MM.1S (cell line): Measurements from ENCODE around the gene HEBP1.

Experiments used
- DNase-seq: peaks from one replicate; pipeline ENCODE4 v3.0.0-alpha.2; 2015
- H2AFZ ChIP-seq: fragments of 300-600 bp; sonication (generic); 2 replicates; pipeline ENCODE4 v1.6.0; 2016; ENCODE audit warnings: antibody characterized with exemption, low read length
- H3F3A ChIP-seq: fragments of 300-600 bp; sonication (generic); 2 replicates; pipeline ENCODE4 v1.6.1; 2016; ENCODE audit warnings: mild to moderate bottlenecking, antibody characterized with exemption, low read length, moderate library complexity, mixed read lengths; ENCODE audit not compliant: insufficient read depth
- H3K27ac ChIP-seq: fragments of 300-600 bp; sonication (generic); 2 replicates; pipeline ENCODE4 v1.5.1; 2016; ENCODE audit warnings: mild to moderate bottlenecking, low read length
- H3K27me3 ChIP-seq: fragments of 300-600 bp; sonication (generic); replicated peaks from 2 replicates; pipeline ENCODE4 v1.6.0; 2016; ENCODE audit warnings: low read length; ENCODE audit not compliant: insufficient read depth
- H3K36me3 ChIP-seq: fragments of 300-600 bp; sonication (generic); replicated peaks from 2 replicates; pipeline ENCODE4 v1.6.1; 2016; ENCODE audit warnings: mild to moderate bottlenecking, low read length, mixed read lengths; ENCODE audit not compliant: insufficient read depth
- H3K4me1 ChIP-seq: fragments of 300-600 bp; sonication (generic); 2 replicates; pipeline ENCODE4 v1.6.1; 2016; ENCODE audit warnings: low read length, mixed read lengths
- H3K4me2 ChIP-seq: fragments of 300-600 bp; sonication (generic); 2 replicates; pipeline ENCODE4 v1.6.0; 2016; ENCODE audit warnings: low read depth, low read length
- H3K4me3 ChIP-seq: fragments of 300-600 bp; sonication (generic); 2 replicates; pipeline ENCODE4 v1.5.1; 2016; ENCODE audit warnings: low read length, mixed read lengths
- H3K79me2 ChIP-seq: fragments of 300-600 bp; sonication (generic); 2 replicates; pipeline ENCODE4 v1.6.1; 2016; ENCODE audit warnings: mixed run types, low read length, mixed read lengths
- H3K9ac ChIP-seq: fragments of 300-600 bp; sonication (generic); 2 replicates; pipeline ENCODE4 v1.6.1; 2016; ENCODE audit warnings: low read length, mixed read lengths
- H3K9me2 ChIP-seq: fragments of 300-600 bp; sonication (generic); replicated peaks from 2 replicates; pipeline ENCODE4 v1.6.1; 2016; ENCODE audit warnings: mild to moderate bottlenecking, low read length, mixed read lengths; ENCODE audit not compliant: insufficient read depth
- H3K9me3 ChIP-seq: fragments of 300-600 bp; sonication (generic); replicated peaks from 2 replicates; pipeline ENCODE4 v1.6.1; 2016; ENCODE audit warnings: mild to moderate bottlenecking, low read length, mixed read lengths; ENCODE audit not compliant: insufficient read depth
- H4K20me1 ChIP-seq: fragments of 300-600 bp; sonication (generic); 2 replicates; pipeline ENCODE4 v1.6.1; 2016; ENCODE audit warnings: mild to moderate bottlenecking, low read length, moderate library complexity, mixed read lengths; ENCODE audit not compliant: insufficient read depth
- EZH2 ChIP-seq: fragments of 300-600 bp; sonication (generic); optimal IDR thresholded peaks from 2 replicates; pipeline ENCODE3; 2017; ENCODE audit warnings: low read depth, mild to moderate bottlenecking, antibody characterized with exemption, low read length, mixed read lengths
- EZH2phosphoT487 ChIP-seq: fragments of 300-600 bp; sonication (generic); IDR thresholded peaks from 2 replicates; pipeline ENCODE4 v1.6.1; 2018; ENCODE audit warnings: antibody characterized with exemption, low read length
- TF ChIP-seq, protein P1 (sequence below): fragments of 300-600 bp; sonication (generic); IDR thresholded peaks from 2 replicates; pipeline ENCODE4 v1.5.1; 2016; ENCODE audit warnings: antibody characterized with exemption, low read length, mixed read lengths

HEBP1 gene

DNA sequence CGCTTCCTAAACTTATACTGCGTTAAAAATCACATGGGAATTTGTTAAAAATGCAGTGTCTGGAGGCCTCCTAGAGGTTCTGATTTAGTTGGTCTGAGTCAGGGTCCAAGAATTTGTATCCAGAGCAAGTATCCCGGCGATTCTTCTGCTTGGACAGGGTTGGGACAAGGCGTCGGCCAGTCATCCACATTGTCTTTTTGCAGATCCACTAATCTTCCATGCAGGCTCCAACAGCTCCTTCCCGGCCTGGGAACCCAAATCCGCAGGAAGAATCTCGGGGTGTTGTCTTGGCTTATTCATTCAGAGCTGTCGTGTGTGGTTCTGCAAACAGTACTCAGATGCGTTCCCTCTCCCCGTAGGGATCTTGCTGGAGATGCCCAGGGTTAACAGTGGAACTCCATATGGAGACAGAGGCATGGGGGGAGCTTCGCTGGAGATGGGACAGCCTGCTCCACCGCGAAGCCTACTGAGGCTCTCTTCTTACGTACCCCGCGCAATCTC lies 73.4 kb downstream of the HEBP1 start:
- no peak for DNase-seq
- no peaks in the 10 kb centered on the region for H4K20me1 ChIP-seq

DNA sequence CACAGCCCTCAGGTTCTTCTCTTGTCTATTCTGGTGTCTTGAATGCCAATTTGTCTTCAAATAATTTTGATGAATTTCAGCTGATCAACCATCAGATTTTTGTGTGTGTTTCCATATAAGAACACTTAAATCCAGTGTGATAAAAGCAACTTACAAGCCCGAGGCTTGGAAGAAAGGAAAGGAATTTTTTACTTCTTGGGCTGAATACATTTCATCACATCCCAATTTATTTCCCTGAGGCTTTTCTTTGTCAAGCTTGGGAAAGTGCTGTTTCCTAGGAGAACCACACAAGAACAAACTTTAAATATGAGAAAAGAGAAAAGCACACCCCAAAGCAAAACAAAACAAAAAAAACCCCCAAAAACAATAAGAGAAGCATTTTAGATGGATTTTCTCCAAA lies 74.7 kb downstream of the HEBP1 start:
- no peaks in the 10 kb centered on the region for H3F3A ChIP-seq
- H3K9me3 ChIP-seq, result no peaks in the 10 kb centered on the region
- DNase-seq, result no peak
- no peak overlapping the region for H3K4me3 ChIP-seq
- no peaks in the 10 kb centered on the region for H3K27me3 ChIP-seq
- H3K4me2 ChIP-seq, result no peak overlapping the region
- TF ChIP-seq EZH2phosphoT487 (no peak), EZH2 (no peak)
- TF ChIP-seq, protein P1, sequence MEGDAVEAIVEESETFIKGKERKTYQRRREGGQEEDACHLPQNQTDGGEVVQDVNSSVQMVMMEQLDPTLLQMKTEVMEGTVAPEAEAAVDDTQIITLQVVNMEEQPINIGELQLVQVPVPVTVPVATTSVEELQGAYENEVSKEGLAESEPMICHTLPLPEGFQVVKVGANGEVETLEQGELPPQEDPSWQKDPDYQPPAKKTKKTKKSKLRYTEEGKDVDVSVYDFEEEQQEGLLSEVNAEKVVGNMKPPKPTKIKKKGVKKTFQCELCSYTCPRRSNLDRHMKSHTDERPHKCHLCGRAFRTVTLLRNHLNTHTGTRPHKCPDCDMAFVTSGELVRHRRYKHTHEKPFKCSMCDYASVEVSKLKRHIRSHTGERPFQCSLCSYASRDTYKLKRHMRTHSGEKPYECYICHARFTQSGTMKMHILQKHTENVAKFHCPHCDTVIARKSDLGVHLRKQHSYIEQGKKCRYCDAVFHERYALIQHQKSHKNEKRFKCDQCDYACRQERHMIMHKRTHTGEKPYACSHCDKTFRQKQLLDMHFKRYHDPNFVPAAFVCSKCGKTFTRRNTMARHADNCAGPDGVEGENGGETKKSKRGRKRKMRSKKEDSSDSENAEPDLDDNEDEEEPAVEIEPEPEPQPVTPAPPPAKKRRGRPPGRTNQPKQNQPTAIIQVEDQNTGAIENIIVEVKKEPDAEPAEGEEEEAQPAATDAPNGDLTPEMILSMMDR, result no peak
- no peaks in the 10 kb centered on the region for H3K36me3 ChIP-seq
- no peaks in the 10 kb centered on the region for H3K4me1 ChIP-seq
- no peak overlapping the region for H2AFZ ChIP-seq
- no peak overlapping the region for H3K9ac ChIP-seq
- no peaks in the 10 kb centered on the region for H3K79me2 ChIP-seq
- no peaks in the 10 kb centered on the region for H4K20me1 ChIP-seq
- no peak overlapping the region for H3K27ac ChIP-seq
- H3K9me2 ChIP-seq, result no peaks in the 10 kb centered on the region

More for the DNA sequence above, 73.4 kb downstream of the HEBP1 start:
- no peaks in the 10 kb centered on the region for H3F3A ChIP-seq
- H3K27ac ChIP-seq, result no peak overlapping the region
- H3K4me2 ChIP-seq, result no peak overlapping the region
- H3K4me3 ChIP-seq, result no peak overlapping the region
- no peaks in the 10 kb centered on the region for H3K9me2 ChIP-seq
- no peaks in the 10 kb centered on the region for H3K9me3 ChIP-seq
- H3K4me1 ChIP-seq, result no peaks in the 10 kb centered on the region
- H3K79me2 ChIP-seq, result no peaks in the 10 kb centered on the region
- TF ChIP-seq, protein P1, result no peak
- TF ChIP-seq EZH2 (no peak), EZH2phosphoT487 (no peak)
- H3K27me3 ChIP-seq, result no peaks in the 10 kb centered on the region
- no peaks in the 10 kb centered on the region for H3K36me3 ChIP-seq
- H3K9ac ChIP-seq, result no peak overlapping the region
- H2AFZ ChIP-seq, result no peak overlapping the region
